ENCODE measurements around the gene AIF1L.
"Not testable (repeated sequence)": the region's sequence is repeated elsewhere in the genome, so short reads cannot be mapped to it uniquely, and the experiment has no call there.

The AIF1L gene

DNA sequence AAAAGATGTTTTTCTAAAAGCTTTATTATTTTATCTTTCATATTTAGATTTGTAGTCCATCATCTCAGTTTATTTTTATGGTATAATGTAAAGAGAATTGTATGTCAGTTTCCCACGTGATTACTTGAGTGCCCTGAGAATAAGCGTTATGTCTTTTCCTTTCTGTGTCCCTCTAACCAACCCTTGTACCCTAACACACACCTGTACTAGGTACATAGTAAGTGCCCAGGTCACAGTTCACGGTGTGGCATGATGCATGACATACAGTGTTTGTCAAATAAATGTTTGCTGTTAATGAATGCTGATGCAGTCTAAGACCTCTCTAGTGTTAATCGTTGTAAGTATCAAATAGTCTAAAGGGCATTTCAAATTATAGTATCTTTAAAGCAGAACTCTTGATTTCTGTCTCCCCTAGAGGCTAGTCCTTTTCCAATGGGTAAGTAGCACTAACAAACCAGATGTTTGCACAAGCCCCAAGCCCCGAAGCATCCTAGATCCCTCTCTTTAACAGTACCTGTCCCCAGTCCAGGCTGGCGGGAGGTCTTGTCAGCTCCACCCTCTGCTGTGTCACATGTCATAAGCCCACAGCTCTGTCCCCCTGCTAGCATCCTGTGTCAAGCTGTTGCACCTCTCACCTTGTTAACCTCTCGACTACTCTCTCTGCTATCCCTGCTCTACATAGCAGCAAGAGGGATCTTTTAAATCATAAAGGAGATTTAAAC is 52.8 kb downstream of the AIF1L start:
- H3K36me3 ChIP-seq (ENCODE audit: control insufficient read depth in 2 of 2, insufficient read depth in 2 of 2, low read length in 2 of 2), result peaks cover 67 to 72% of the 10 kb centered on the region in 2 donors
- H3K4me3 ChIP-seq (ENCODE audit: low read length in 2 of 2), result no peak overlapping the region
- H3K9ac ChIP-seq (ENCODE audit: low read length in 2 of 2), result no peak overlapping the region
- no peaks in the 10 kb centered on the region for H3K9me3 ChIP-seq (ENCODE audit: control insufficient read depth in 2 of 2, low read length in 2 of 2)
- no peaks in the 10 kb centered on the region for H3K4me1 ChIP-seq (ENCODE audit: control insufficient read depth, insufficient read depth, low read length)
- no peak overlapping the region for H3K27ac ChIP-seq (ENCODE audit: low read length)
- H3K27me3 ChIP-seq (ENCODE audit: control insufficient read depth in 1 of 2, insufficient read depth in 2 of 2, low read length in 2 of 2), result no peaks in the 10 kb centered on the region

DNA sequence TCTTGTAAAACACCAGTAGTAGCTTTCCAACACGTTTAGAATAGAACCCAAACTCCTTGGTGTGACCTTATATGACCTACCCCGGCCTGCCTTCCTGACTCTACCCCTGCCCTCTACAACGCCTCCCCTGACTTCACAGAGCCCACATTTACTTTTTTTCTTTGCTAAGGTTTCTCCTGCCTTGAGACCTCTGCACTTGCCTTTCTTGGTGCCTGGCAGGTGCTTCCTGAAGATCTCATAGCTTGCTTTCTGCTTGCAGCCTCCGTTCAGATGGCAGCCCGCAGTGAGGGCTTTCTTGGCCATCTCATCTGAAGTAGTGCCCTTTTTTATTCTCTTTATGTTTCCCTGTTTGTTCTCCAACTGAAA is 53.3 kb downstream of the AIF1L start:
- no peak overlapping the region for H3K27ac ChIP-seq (ENCODE audit: low read length)
- H3K9me3 ChIP-seq (ENCODE audit: control insufficient read depth in 2 of 2, low read length in 2 of 2), result no peaks in the 10 kb centered on the region
- no peak overlapping the region for H3K9ac ChIP-seq (ENCODE audit: low read length in 2 of 2)
- no peak overlapping the region for H3K4me3 ChIP-seq (ENCODE audit: low read length in 2 of 2)
- peaks cover 61 to 72% of the 10 kb centered on the region in 2 donors for H3K36me3 ChIP-seq (ENCODE audit: control insufficient read depth in 2 of 2, insufficient read depth in 2 of 2, low read length in 2 of 2)
- H3K4me1 ChIP-seq (ENCODE audit: control insufficient read depth, insufficient read depth, low read length), result no peaks in the 10 kb centered on the region
- no peaks in the 10 kb centered on the region for H3K27me3 ChIP-seq (ENCODE audit: control insufficient read depth in 1 of 2, insufficient read depth in 2 of 2, low read length in 2 of 2)

GRCh38 chr9:131153595-131153994 is 57.3 kb downstream of the AIF1L start:
- no peak overlapping the region for H3K4me3 ChIP-seq (ENCODE audit: low read length in 2 of 2)
- no peaks in the 10 kb centered on the region for H3K9me3 ChIP-seq (ENCODE audit: control insufficient read depth in 2 of 2, low read length in 2 of 2)
- no peak overlapping the region for H3K9ac ChIP-seq (ENCODE audit: low read length in 2 of 2)
- no peaks in the 10 kb centered on the region for H3K27me3 ChIP-seq (ENCODE audit: control insufficient read depth in 1 of 2, insufficient read depth in 2 of 2, low read length in 2 of 2)
- no peak overlapping the region for H3K27ac ChIP-seq (ENCODE audit: low read length)
- peaks cover 37 to 46% of the 10 kb centered on the region in 2 donors for H3K36me3 ChIP-seq (ENCODE audit: control insufficient read depth in 2 of 2, insufficient read depth in 2 of 2, low read length in 2 of 2)
- no peaks in the 10 kb centered on the region for H3K4me1 ChIP-seq (ENCODE audit: control insufficient read depth, insufficient read depth, low read length)

- not testable (repeated sequence) for H3K9ac ChIP-seq (ENCODE audit: low read length in 2 of 2); H3K27ac ChIP-seq (ENCODE audit: low read length)
- H3K36me3 ChIP-seq (ENCODE audit: control insufficient read depth in 2 of 2, insufficient read depth in 2 of 2, low read length in 2 of 2), result peaks cover 27 to 34% of the 10 kb centered on the region in 2 donors
Measured at GRCh38 chr9:131158673-131159072, 62.3 kb downstream of the AIF1L start.

DNA sequence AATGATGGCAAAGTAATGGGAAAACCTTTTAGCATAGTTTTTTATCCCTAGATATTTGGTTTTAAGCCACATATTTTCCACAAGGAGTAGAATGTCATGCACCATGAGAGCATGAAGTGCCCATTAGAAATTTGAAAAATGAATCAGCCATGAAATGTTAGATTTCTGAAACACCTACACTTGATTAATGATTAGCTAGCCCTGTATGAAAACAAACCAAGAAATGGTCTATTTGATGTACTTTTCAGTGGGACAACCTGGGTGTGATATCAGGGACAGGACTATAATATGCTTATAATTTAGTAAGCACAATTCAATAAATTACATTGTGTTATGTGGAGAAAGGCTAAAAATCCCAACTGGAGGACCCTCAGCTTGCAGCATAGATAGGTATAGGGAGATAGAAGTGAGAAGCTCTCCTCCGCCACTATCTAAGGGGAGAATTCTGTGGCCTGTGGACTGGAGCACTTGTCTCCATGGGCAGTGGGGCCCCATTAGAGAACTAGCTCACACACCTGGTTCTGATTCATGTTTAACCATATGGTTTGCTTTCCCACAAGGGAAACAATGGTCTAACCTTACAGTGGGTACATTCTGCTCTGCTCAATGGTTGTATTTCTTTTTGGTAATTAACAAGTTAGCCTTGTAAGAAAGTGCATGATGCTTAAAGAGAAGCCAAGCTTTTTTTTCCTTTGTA is 64.2 kb downstream of the AIF1L start:
- H3K4me1 ChIP-seq (ENCODE audit: control insufficient read depth, insufficient read depth, low read length), result no peaks in the 10 kb centered on the region
- no peaks in the 10 kb centered on the region for H3K27me3 ChIP-seq (ENCODE audit: control insufficient read depth in 1 of 2, insufficient read depth in 2 of 2, low read length in 2 of 2)
- H3K4me3 ChIP-seq (ENCODE audit: low read length in 2 of 2), result no peak overlapping the region
- peaks cover 31 to 33% of the 10 kb centered on the region in 2 donors for H3K36me3 ChIP-seq (ENCODE audit: control insufficient read depth in 2 of 2, insufficient read depth in 2 of 2, low read length in 2 of 2)
- no peaks in the 10 kb centered on the region for H3K9me3 ChIP-seq (ENCODE audit: control insufficient read depth in 2 of 2, low read length in 2 of 2)
- no peak overlapping the region for H3K27ac ChIP-seq (ENCODE audit: low read length)
- no peak overlapping the region for H3K9ac ChIP-seq (ENCODE audit: low read length in 2 of 2)

More at GRCh38 chr9:131158673-131159072, 62.3 kb downstream of the AIF1L start:
- H3K4me3 ChIP-seq (ENCODE audit: low read length in 2 of 2); H3K9me3 ChIP-seq (ENCODE audit: control insufficient read depth in 2 of 2, low read length in 2 of 2); H3K27me3 ChIP-seq (ENCODE audit: control insufficient read depth in 1 of 2, insufficient read depth in 2 of 2, low read length in 2 of 2); H3K4me1 ChIP-seq (ENCODE audit: control insufficient read depth, insufficient read depth, low read length): not testable (repeated sequence)

- Histone ChIP-seq H3K4me1 (ENCODE audit: control insufficient read depth, insufficient read depth, low read length) (no peaks in the 10 kb centered on the region), H3K9me3 (ENCODE audit: control insufficient read depth in 2 of 2, low read length in 2 of 2) (no peaks in the 10 kb centered on the region), H3K27me3 (ENCODE audit: control insufficient read depth in 1 of 2, insufficient read depth in 2 of 2, low read length in 2 of 2) (no peaks in the 10 kb centered on the region), H3K27ac (ENCODE audit: low read length) (no peak overlapping the region), H3K9ac (ENCODE audit: low read length in 2 of 2) (no peak overlapping the region), H3K36me3 (ENCODE audit: control insufficient read depth in 2 of 2, insufficient read depth in 2 of 2, low read length in 2 of 2) (peaks cover 31 to 33% of the 10 kb centered on the region in 2 donors), H3K4me3 (ENCODE audit: low read length in 2 of 2) (no peak overlapping the region)
Measured at GRCh38 chr9:131161585-131161984, 65.3 kb downstream of the AIF1L start.

- peaks cover 30 to 31% of the 10 kb centered on the region in 2 donors for H3K36me3 ChIP-seq (ENCODE audit: control insufficient read depth in 2 of 2, insufficient read depth in 2 of 2, low read length in 2 of 2)
- no peaks in the 10 kb centered on the region for H3K27me3 ChIP-seq (ENCODE audit: control insufficient read depth in 1 of 2, insufficient read depth in 2 of 2, low read length in 2 of 2)
- H3K4me3 ChIP-seq (ENCODE audit: low read length in 2 of 2), result no peak overlapping the region
- H3K4me1 ChIP-seq (ENCODE audit: control insufficient read depth, insufficient read depth, low read length), result no peaks in the 10 kb centered on the region
- H3K9me3 ChIP-seq (ENCODE audit: control insufficient read depth in 2 of 2, low read length in 2 of 2), result no peaks in the 10 kb centered on the region
- H3K27ac ChIP-seq (ENCODE audit: low read length), result no peak overlapping the region
- no peak overlapping the region for H3K9ac ChIP-seq (ENCODE audit: low read length in 2 of 2)
Measured at GRCh38 chr9:131162886-131163285, 66.6 kb downstream of the AIF1L start.

DNA sequence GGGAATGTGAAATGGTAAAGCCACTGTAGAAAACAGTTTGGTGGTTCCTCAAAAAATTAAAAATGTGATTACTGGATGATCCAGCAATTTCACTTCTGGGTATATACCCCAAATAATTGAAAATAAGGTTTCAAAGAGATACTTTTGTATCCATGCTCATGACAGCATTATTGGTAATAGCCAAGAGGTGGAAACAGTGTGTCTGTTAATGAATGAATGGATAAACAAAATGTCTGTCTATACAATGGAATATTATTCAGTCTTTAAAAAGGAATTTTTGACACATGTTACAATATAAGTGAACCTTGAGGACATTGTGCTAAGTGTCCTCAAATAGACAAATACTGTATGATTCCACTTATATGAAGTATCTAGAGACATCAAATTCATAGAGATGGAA is 69.2 kb downstream of the AIF1L start:
- Histone ChIP-seq H3K4me1 (ENCODE audit: control insufficient read depth, insufficient read depth, low read length) (no peaks in the 10 kb centered on the region), H3K27me3 (ENCODE audit: control insufficient read depth in 1 of 2, insufficient read depth in 2 of 2, low read length in 2 of 2) (no peaks in the 10 kb centered on the region), H3K9me3 (ENCODE audit: control insufficient read depth in 2 of 2, low read length in 2 of 2) (no peaks in the 10 kb centered on the region), H3K4me3 (ENCODE audit: low read length in 2 of 2) (no peak overlapping the region), H3K36me3 (ENCODE audit: control insufficient read depth in 2 of 2, insufficient read depth in 2 of 2, low read length in 2 of 2) (peaks cover 24 to 27% of the 10 kb centered on the region in 2 donors), H3K9ac (ENCODE audit: low read length in 2 of 2) (no peak overlapping the region), H3K27ac (ENCODE audit: low read length) (no peak overlapping the region)

DNA sequence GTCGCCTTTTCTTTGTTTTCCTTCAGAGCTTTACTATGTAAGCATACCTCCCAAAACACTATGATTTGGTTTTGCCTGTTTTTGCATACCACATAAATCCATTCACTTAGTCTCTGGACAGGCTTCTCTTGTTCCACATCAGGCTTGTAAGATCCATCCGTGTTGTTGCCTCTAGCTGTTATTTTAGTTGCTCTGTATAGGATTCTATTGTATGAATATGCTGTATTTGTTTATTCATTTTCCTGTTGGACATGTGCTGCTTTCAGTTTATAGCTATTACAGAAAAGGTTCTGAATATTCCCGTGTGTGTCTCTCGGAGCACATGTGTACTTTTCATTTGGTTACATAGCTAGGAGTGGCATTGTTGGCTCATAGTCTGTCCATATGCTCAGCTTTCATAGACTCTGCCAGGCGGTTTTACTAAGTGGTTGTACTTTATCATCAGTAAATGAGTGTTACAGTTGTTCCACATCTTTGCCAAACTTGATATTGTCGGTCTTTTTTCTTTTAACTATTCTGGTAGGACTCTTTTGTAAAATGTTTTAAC is 70.9 kb downstream of the AIF1L start:
- Histone ChIP-seq H3K9me3 (ENCODE audit: control insufficient read depth in 2 of 2, low read length in 2 of 2) (no peaks in the 10 kb centered on the region), H3K27ac (ENCODE audit: low read length) (no peak overlapping the region), H3K36me3 (ENCODE audit: control insufficient read depth in 2 of 2, insufficient read depth in 2 of 2, low read length in 2 of 2) (peaks cover 19 to 21% of the 10 kb centered on the region in 2 donors), H3K4me1 (ENCODE audit: control insufficient read depth, insufficient read depth, low read length) (no peaks in the 10 kb centered on the region), H3K27me3 (ENCODE audit: control insufficient read depth in 1 of 2, insufficient read depth in 2 of 2, low read length in 2 of 2) (no peaks in the 10 kb centered on the region), H3K4me3 (ENCODE audit: low read length in 2 of 2) (no peak overlapping the region), H3K9ac (ENCODE audit: low read length in 2 of 2) (peak overlapping the region in 1 of 2 donors; percentile 29)

GRCh38 chr9:131167936-131168335 is 71.6 kb downstream of the AIF1L start:
- H3K27ac ChIP-seq (ENCODE audit: low read length), result no peak overlapping the region

More at GRCh38 chr9:131167936-131168335, 71.6 kb downstream of the AIF1L start:
- Histone ChIP-seq H3K4me3 (ENCODE audit: low read length in 2 of 2) (no peak overlapping the region), H3K4me1 (ENCODE audit: control insufficient read depth, insufficient read depth, low read length) (no peaks in the 10 kb centered on the region), H3K36me3 (ENCODE audit: control insufficient read depth in 2 of 2, insufficient read depth in 2 of 2, low read length in 2 of 2) (peaks cover 16 to 18% of the 10 kb centered on the region in 2 donors), H3K9ac (ENCODE audit: low read length in 2 of 2) (no peak overlapping the region), H3K9me3 (ENCODE audit: control insufficient read depth in 2 of 2, low read length in 2 of 2) (no peaks in the 10 kb centered on the region), H3K27me3 (ENCODE audit: control insufficient read depth in 1 of 2, insufficient read depth in 2 of 2, low read length in 2 of 2) (no peaks in the 10 kb centered on the region)
